ENCODE measurements around the gene SIK3. TPM values are rescaled to one million over a fixed set of nuclear protein-coding genes. Genes with fewer than 3 reads are reported as not detected.

Gene SIK3
- total RNA-seq, 1 experiment from 2014 or later, result 34.4 TPM

DNA sequence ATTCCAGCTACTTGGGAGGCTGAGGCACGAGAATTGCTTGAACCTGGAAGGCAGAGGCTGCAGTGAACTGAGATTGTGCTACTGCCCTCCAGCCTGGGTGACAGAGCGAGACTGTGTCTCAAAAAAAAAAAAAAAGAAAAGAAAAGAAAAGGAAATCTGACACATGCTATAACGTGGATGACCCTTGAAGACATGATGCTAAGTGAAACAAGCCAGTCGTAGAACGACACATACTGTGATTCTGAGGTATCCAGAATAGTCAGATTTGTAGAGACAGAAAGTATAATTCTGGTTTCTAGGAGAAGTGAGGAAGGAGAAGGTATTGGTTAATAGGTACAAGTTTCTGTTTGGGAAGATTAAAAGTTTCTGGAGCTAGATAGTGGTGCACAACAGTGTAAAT lies 299.9 kb downstream of the SIK3 start:
- no peaks in the 10 kb centered on the region for H3K4me1 Mint-ChIP-seq
- POLR2A ChIA-PET, result no interaction called here

DNA sequence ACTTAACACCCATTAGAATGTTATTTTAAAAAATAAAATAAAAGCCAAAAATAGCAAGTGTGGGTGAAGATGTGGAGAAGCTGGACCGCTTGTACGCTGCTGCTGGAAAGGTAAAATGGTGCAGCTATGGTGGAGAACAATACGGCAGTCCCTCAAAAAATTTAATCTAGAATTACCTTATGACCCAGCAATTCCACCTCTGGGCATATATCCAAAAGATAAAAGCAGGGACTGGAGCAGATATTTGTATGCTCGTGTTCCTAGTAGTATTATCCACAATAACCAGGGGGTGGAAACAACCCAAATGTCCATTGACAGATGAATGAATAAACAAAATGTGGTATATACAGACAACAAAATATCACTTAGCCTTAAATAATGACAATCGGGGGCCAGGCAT lies 300.4 kb downstream of the SIK3 start:
- peaks cover 3% of the 10 kb centered on the region; the same call in 1 of the 2 replicates for H3K4me1 Mint-ChIP-seq
- H3K27ac Mint-ChIP-seq, result no peak overlapping the region
- H3K36me3 Mint-ChIP-seq, result no peaks in the 10 kb centered on the region
- ChIA-PET CTCF (interaction anchor here (1.0 kb wide), 1 partner anchor 38 kb away, joined by 3 read pairs; no protein-coding TSS in a partner anchor), POLR2A (no interaction called here)
- TF ChIP-seq, protein P1, sequence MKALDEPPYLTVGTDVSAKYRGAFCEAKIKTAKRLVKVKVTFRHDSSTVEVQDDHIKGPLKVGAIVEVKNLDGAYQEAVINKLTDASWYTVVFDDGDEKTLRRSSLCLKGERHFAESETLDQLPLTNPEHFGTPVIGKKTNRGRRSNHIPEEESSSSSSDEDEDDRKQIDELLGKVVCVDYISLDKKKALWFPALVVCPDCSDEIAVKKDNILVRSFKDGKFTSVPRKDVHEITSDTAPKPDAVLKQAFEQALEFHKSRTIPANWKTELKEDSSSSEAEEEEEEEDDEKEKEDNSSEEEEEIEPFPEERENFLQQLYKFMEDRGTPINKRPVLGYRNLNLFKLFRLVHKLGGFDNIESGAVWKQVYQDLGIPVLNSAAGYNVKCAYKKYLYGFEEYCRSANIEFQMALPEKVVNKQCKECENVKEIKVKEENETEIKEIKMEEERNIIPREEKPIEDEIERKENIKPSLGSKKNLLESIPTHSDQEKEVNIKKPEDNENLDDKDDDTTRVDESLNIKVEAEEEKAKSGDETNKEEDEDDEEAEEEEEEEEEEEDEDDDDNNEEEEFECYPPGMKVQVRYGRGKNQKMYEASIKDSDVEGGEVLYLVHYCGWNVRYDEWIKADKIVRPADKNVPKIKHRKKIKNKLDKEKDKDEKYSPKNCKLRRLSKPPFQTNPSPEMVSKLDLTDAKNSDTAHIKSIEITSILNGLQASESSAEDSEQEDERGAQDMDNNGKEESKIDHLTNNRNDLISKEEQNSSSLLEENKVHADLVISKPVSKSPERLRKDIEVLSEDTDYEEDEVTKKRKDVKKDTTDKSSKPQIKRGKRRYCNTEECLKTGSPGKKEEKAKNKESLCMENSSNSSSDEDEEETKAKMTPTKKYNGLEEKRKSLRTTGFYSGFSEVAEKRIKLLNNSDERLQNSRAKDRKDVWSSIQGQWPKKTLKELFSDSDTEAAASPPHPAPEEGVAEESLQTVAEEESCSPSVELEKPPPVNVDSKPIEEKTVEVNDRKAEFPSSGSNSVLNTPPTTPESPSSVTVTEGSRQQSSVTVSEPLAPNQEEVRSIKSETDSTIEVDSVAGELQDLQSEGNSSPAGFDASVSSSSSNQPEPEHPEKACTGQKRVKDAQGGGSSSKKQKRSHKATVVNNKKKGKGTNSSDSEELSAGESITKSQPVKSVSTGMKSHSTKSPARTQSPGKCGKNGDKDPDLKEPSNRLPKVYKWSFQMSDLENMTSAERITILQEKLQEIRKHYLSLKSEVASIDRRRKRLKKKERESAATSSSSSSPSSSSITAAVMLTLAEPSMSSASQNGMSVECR (CRISPR knock-in tag; IDR thresholded peaks at IDR 0.05; ENCODE audit: borderline replicate concordance), result no peak
- TF ChIP-seq TP53 (CRISPR knock-in tag; IDR thresholded peaks at IDR 0.05) (no peak), MXD4 (CRISPR knock-in tag; IDR thresholded peaks at IDR 0.05; ENCODE audit: borderline replicate concordance) (no peak), ZBTB21 (CRISPR knock-in tag; IDR thresholded peaks at IDR 0.05; ENCODE audit: borderline replicate concordance) (no peak), RORB (CRISPR knock-in tag; IDR thresholded peaks at IDR 0.05) (no peak), ZNF121 (CRISPR knock-in tag; IDR thresholded peaks at IDR 0.05) (no peak), GTF2I (CRISPR knock-in tag; conservative IDR thresholded peaks at IDR 0.05) (no peak), KAT7 (CRISPR knock-in tag; IDR thresholded peaks at IDR 0.05; ENCODE audit: borderline replicate concordance) (no peak)
- TF ChIP-seq, protein P2, sequence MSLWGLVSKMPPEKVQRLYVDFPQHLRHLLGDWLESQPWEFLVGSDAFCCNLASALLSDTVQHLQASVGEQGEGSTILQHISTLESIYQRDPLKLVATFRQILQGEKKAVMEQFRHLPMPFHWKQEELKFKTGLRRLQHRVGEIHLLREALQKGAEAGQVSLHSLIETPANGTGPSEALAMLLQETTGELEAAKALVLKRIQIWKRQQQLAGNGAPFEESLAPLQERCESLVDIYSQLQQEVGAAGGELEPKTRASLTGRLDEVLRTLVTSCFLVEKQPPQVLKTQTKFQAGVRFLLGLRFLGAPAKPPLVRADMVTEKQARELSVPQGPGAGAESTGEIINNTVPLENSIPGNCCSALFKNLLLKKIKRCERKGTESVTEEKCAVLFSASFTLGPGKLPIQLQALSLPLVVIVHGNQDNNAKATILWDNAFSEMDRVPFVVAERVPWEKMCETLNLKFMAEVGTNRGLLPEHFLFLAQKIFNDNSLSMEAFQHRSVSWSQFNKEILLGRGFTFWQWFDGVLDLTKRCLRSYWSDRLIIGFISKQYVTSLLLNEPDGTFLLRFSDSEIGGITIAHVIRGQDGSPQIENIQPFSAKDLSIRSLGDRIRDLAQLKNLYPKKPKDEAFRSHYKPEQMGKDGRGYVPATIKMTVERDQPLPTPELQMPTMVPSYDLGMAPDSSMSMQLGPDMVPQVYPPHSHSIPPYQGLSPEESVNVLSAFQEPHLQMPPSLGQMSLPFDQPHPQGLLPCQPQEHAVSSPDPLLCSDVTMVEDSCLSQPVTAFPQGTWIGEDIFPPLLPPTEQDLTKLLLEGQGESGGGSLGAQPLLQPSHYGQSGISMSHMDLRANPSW (CRISPR knock-in tag; conservative IDR thresholded peaks at IDR 0.05; ENCODE audit: low read depth), result no peak
- TF ChIP-seq, protein P3, sequence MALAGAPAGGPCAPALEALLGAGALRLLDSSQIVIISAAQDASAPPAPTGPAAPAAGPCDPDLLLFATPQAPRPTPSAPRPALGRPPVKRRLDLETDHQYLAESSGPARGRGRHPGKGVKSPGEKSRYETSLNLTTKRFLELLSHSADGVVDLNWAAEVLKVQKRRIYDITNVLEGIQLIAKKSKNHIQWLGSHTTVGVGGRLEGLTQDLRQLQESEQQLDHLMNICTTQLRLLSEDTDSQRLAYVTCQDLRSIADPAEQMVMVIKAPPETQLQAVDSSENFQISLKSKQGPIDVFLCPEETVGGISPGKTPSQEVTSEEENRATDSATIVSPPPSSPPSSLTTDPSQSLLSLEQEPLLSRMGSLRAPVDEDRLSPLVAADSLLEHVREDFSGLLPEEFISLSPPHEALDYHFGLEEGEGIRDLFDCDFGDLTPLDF (CRISPR knock-in tag; IDR thresholded peaks at IDR 0.05), result no peak
- TF ChIP-seq, protein P4, sequence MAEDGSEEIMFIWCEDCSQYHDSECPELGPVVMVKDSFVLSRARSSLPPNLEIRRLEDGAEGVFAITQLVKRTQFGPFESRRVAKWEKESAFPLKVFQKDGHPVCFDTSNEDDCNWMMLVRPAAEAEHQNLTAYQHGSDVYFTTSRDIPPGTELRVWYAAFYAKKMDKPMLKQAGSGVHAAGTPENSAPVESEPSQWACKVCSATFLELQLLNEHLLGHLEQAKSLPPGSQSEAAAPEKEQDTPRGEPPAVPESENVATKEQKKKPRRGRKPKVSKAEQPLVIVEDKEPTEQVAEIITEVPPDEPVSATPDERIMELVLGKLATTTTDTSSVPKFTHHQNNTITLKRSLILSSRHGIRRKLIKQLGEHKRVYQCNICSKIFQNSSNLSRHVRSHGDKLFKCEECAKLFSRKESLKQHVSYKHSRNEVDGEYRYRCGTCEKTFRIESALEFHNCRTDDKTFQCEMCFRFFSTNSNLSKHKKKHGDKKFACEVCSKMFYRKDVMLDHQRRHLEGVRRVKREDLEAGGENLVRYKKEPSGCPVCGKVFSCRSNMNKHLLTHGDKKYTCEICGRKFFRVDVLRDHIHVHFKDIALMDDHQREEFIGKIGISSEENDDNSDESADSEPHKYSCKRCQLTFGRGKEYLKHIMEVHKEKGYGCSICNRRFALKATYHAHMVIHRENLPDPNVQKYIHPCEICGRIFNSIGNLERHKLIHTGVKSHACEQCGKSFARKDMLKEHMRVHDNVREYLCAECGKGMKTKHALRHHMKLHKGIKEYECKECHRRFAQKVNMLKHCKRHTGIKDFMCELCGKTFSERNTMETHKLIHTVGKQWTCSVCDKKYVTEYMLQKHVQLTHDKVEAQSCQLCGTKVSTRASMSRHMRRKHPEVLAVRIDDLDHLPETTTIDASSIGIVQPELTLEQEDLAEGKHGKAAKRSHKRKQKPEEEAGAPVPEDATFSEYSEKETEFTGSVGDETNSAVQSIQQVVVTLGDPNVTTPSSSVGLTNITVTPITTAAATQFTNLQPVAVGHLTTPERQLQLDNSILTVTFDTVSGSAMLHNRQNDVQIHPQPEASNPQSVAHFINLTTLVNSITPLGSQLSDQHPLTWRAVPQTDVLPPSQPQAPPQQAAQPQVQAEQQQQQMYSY (CRISPR knock-in tag; IDR thresholded peaks at IDR 0.05), result no peak
- TF ChIP-seq, protein P5, sequence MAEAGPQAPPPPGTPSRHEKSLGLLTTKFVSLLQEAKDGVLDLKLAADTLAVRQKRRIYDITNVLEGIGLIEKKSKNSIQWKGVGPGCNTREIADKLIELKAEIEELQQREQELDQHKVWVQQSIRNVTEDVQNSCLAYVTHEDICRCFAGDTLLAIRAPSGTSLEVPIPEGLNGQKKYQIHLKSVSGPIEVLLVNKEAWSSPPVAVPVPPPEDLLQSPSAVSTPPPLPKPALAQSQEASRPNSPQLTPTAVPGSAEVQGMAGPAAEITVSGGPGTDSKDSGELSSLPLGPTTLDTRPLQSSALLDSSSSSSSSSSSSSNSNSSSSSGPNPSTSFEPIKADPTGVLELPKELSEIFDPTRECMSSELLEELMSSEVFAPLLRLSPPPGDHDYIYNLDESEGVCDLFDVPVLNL (CRISPR knock-in tag; IDR thresholded peaks at IDR 0.05; ENCODE audit: borderline replicate concordance, low read depth), result no peak
- peaks cover 2% of the 10 kb centered on the region; the same call in 1 of the 2 replicates for H3K27me3 Mint-ChIP-seq (ENCODE audit: low read depth)
- no peak overlapping the region for H3K4me3 Mint-ChIP-seq
- DNase-seq (ENCODE audit: low spot score) (no peak), ATAC-seq (no peak)
- no peaks in the 10 kb centered on the region for H3K9me3 Mint-ChIP-seq

More for the DNA sequence above, 299.9 kb downstream of the SIK3 start:
- DNase-seq (ENCODE audit: low spot score) (no peak), ATAC-seq (no peak)
- CTCF ChIA-PET, result interaction anchor here (1.0 to 1.2 kb wide), 2 partner anchors 37 to 65 kb away, joined by 3 read pairs; no protein-coding TSS in a partner anchor
- Mint-ChIP-seq H3K9me3 (no peaks in the 10 kb centered on the region), H3K4me3 (no peak overlapping the region), H3K36me3 (no peaks in the 10 kb centered on the region), H3K27me3 (ENCODE audit: low read depth) (no peaks in the 10 kb centered on the region; the same call in 1 of the 2 replicates), H3K27ac (no peak overlapping the region)
- TF ChIP-seq ETV6 (CRISPR knock-in tag; IDR thresholded peaks at IDR 0.05) (no peak), NR1H2 (CRISPR knock-in tag; IDR thresholded peaks at IDR 0.05) (no peak), SOX15 (CRISPR knock-in tag; IDR thresholded peaks at IDR 0.05) (no peak), TP53 (CRISPR knock-in tag; IDR thresholded peaks at IDR 0.05) (no peak), ZNF423 (CRISPR knock-in tag; IDR thresholded peaks at IDR 0.05) (no peak)
- TF ChIP-seq, protein P6, sequence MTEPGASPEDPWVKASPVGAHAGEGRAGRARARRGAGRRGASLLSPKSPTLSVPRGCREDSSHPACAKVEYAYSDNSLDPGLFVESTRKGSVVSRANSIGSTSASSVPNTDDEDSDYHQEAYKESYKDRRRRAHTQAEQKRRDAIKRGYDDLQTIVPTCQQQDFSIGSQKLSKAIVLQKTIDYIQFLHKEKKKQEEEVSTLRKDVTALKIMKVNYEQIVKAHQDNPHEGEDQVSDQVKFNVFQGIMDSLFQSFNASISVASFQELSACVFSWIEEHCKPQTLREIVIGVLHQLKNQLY (CRISPR knock-in tag; IDR thresholded peaks at IDR 0.05), result no peak
- TF ChIP-seq, protein P7, sequence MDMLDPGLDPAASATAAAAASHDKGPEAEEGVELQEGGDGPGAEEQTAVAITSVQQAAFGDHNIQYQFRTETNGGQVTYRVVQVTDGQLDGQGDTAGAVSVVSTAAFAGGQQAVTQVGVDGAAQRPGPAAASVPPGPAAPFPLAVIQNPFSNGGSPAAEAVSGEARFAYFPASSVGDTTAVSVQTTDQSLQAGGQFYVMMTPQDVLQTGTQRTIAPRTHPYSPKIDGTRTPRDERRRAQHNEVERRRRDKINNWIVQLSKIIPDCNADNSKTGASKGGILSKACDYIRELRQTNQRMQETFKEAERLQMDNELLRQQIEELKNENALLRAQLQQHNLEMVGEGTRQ (CRISPR knock-in tag; IDR thresholded peaks at IDR 0.05), result no peak

All from WTC11 (cell line).